ENCODE results near the gene PRAMEF18. TPM values are rescaled to one million over a fixed set of nuclear protein-coding genes. Genes with fewer than 3 reads are reported as not detected.
"Not testable (repeated sequence)": the region's sequence is repeated elsewhere in the genome, so short reads cannot be mapped to it uniquely, and the experiment has no call there.

The PRAMEF18 gene
- not detected for polyA plus RNA-seq

- peak within 1 kb of the TSS in 1 of 3 donors; percentile 53 for H3K27ac Mint-ChIP-seq
- not testable (repeated sequence) for H3K27me3 Mint-ChIP-seq, H3K36me3 Mint-ChIP-seq, H3K4me1 Mint-ChIP-seq, H3K4me3 Mint-ChIP-seq, H3K9me3 Mint-ChIP-seq
Measured at GRCh38 chr1:13225675-13226204, at the start of gene PRAMEF18. TSS of gene PRAMEF18 (minus strand) at chr1:13226154. CDS start at chr1:13226106, 48 bp downstream.

DNA sequence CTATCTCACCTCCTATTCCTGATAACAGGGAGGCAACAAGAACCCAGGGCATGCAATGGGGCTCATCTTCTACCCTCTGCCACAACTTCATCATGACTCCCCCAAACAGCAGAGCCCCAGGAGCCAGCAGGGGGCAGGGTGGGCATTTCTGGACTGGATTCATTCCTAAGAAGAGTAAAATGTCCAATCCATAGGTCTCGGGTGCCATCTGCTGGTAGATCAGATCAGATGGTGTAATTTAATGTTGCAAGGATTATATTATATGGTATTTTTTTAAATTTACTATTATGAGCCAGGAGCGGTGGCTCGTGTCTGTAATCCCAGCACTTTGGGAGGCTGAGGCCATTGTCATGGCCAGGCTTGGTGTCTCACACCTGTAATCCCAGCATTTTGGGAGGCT is 39.2 kb upstream of the PRAMEF18 start:
- H3K27ac Mint-ChIP-seq, H3K36me3 Mint-ChIP-seq, H3K4me1 Mint-ChIP-seq, H3K4me3 Mint-ChIP-seq, H3K9me3 Mint-ChIP-seq, H3K27me3 Mint-ChIP-seq: not testable (repeated sequence)

DNA sequence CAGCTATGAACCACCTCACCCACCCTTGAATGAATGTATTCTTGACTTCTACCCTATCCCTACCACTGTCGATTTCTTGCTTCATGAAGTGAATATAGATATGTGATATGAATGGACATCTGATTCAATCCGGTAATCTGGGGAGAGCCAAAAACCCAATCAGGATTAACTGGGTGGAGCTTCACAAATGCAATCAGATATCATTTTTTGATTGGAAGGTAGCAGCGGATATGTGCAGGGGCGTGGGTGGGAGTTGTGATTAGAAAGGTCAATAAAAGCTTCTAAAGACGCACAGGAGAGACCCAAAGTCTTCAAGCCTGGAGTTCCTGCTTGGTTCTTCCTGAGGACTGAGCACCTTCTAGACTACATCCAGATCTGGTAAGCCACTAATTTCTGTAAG is 27.9 kb upstream of the PRAMEF18 start, which contains the start of gene PRAMEF5:
Gene PRAMEF5, plus strand, starts transcription at position 301 of the 400 bp plus-strand sequence. CDS start 5,071 bp downstream, outside the sequence.
- not testable (repeated sequence) for H3K4me1 Mint-ChIP-seq, H3K4me3 Mint-ChIP-seq, H3K27ac Mint-ChIP-seq

GRCh38 chr1:13247122-13247521 is 21.2 kb upstream of the PRAMEF18 start:
- peak overlapping the region in 1 of 4 donors; percentile 0 for H3K4me3 Mint-ChIP-seq
- H3K4me1 Mint-ChIP-seq, H3K27ac Mint-ChIP-seq, H3K36me3 Mint-ChIP-seq, H3K9me3 Mint-ChIP-seq, H3K27me3 Mint-ChIP-seq: not testable (repeated sequence)

More for the DNA sequence above, 27.9 kb upstream of the PRAMEF18 start, which contains the start of gene PRAMEF5:
- H3K36me3 Mint-ChIP-seq, H3K27me3 Mint-ChIP-seq, H3K9me3 Mint-ChIP-seq: not testable (repeated sequence)

GRCh38 chr1:13246554-13246871 is 20.6 kb upstream of the PRAMEF18 start:
- not testable (repeated sequence) for H3K4me3 Mint-ChIP-seq, H3K4me1 Mint-ChIP-seq, H3K27me3 Mint-ChIP-seq, H3K9me3 Mint-ChIP-seq, H3K36me3 Mint-ChIP-seq, H3K27ac Mint-ChIP-seq

DNA sequence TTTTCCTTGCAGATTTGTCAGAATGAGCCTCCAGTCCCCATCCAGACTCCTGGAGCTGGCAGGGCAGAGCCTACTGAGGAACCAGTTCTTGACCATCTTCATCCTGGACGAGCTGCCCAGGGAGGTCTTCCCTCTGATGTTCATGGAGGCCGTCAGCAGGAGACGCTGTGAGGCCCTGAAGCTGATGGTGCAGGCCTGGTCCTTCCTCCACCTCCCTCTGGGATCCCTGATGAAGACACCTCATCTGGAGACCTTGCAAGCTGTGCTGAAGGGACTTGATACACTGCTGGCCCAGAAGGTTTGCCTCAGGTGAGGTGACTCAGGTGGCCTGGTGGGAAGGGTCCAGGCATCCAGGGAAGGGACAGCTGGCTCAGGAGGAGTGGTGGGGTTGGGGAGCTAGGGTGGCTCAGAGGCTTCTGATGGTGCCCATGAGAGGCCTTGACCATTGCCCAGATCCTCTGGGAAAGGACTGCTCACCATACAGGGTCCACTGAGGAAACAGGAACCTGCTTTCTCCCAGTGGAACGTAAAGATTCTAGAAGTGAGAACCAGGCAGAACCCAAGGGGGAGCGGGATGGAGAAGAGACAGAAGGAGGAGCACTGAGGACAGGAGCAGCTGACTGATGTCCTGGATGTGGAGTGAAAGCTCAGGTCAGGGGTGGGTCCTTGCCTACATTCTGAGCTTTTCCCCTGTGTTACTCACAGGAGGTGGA is 20.0 kb upstream of the PRAMEF18 start:
- not testable (repeated sequence) for H3K36me3 Mint-ChIP-seq, H3K27me3 Mint-ChIP-seq, H3K4me3 Mint-ChIP-seq, H3K27ac Mint-ChIP-seq, H3K9me3 Mint-ChIP-seq, H3K4me1 Mint-ChIP-seq

DNA sequence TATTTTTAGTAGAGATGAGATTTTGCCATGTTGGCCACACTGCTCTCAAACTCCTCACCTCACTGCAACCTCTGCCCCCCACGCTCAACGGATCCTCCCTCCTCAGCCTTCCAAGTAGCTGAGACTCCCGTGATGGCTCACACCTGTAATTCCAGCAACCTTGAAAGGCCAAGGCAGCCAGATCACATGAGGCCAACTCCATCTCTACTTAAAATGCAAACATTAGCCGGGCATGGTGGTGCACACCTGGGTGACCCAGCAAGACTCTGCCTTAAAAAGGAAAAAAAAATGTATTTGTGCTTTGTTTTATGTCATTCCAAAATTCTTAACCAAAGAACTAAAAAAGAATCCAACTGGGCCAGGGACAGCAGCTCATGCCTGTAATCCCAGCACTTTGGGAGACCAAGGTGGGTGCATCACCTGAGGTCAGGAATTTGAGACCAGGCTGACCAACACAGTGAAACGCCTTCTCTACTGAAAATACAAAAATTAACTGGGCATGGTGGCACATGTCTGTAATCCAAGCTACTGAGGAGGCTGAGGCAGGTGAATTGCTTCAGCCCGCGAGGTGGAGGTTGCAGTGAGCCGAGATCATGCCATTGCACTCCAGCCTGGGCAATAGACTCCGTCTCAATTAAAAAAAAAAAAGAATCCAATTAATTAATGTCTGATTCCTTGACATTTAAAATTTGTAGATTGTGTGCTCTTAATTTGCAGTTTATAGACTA is 17.7 kb upstream of the PRAMEF18 start:
- not testable (repeated sequence) for H3K27me3 Mint-ChIP-seq, H3K4me1 Mint-ChIP-seq, H3K9me3 Mint-ChIP-seq, H3K36me3 Mint-ChIP-seq, H3K4me3 Mint-ChIP-seq, H3K27ac Mint-ChIP-seq

- H3K4me3 Mint-ChIP-seq = peak overlapping the region in 1 of 4 donors; percentile 39
- not testable (repeated sequence) for H3K27me3 Mint-ChIP-seq, H3K9me3 Mint-ChIP-seq, H3K4me1 Mint-ChIP-seq, H3K27ac Mint-ChIP-seq, H3K36me3 Mint-ChIP-seq
Measured at GRCh38 chr1:13239633-13240032, 13.7 kb upstream of the PRAMEF18 start.

DNA sequence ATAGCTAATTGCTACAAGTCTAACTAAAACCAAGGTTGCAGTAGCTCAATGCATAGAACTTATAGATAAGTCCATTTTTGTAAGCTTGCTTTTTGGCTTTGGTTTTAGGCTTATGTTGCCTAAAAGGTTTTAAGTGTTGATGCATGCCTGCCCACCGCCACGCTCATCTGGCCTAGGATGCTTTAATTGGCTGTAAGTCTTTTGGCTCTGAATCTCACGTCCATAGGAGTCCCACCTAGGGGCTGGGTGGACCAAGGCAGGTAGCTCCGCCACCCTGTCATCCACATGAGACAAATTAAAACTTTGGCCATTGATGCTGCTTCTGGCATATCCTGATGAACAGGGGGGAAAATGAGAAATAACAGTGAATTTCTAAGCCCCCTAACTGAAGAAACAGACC is 11.6 kb upstream of the PRAMEF18 start:
- H3K36me3 Mint-ChIP-seq, H3K4me3 Mint-ChIP-seq, H3K27me3 Mint-ChIP-seq, H3K9me3 Mint-ChIP-seq, H3K27ac Mint-ChIP-seq, H3K4me1 Mint-ChIP-seq: not testable (repeated sequence)

- not testable (repeated sequence) for H3K36me3 Mint-ChIP-seq, H3K4me1 Mint-ChIP-seq, H3K9me3 Mint-ChIP-seq, H3K27me3 Mint-ChIP-seq, H3K27ac Mint-ChIP-seq
- peak overlapping the region in 1 of 4 donors; percentile 0 for H3K4me3 Mint-ChIP-seq
Measured at GRCh38 chr1:13234057-13234456, 8.1 kb upstream of the PRAMEF18 start.

- H3K4me1 Mint-ChIP-seq, H3K9me3 Mint-ChIP-seq, H3K27me3 Mint-ChIP-seq, H3K36me3 Mint-ChIP-seq, H3K4me3 Mint-ChIP-seq: not testable (repeated sequence)
- H3K27ac Mint-ChIP-seq = peak overlapping the region in 1 of 3 donors; percentile 26
Measured at GRCh38 chr1:13232056-13232455, 6.1 kb upstream of the PRAMEF18 start.

- H3K27ac Mint-ChIP-seq, H3K27me3 Mint-ChIP-seq, H3K4me1 Mint-ChIP-seq, H3K4me3 Mint-ChIP-seq, H3K9me3 Mint-ChIP-seq, H3K36me3 Mint-ChIP-seq: not testable (repeated sequence)
Measured at GRCh38 chr1:13231061-13231750, 5.3 kb upstream of the PRAMEF18 start.

GRCh38 chr1:13230601-13231000 is 4.6 kb upstream of the PRAMEF18 start:
- H3K27ac Mint-ChIP-seq, H3K4me1 Mint-ChIP-seq: not testable (repeated sequence)

DNA sequence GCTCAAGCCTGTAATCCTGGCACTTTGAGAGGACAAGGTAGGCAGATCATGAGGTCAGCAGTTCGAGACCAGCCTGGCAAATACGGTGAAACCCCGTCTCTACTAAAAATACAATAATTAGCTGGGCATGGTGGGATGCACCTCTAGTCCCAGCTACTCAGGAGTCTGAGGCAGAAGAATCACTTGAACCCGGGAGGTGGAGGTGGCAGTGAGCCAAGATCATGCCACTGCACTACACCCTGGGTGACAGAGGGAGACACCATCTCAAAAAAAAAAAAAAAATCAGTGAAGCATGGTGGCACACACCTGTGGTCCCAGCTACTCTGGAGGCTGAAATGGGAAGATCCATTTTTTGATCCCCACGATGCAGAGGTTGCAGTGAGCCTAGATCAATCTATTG is 4.1 kb upstream of the PRAMEF18 start:
- not testable (repeated sequence) for H3K4me3 Mint-ChIP-seq, H3K27ac Mint-ChIP-seq, H3K27me3 Mint-ChIP-seq, H3K4me1 Mint-ChIP-seq, H3K9me3 Mint-ChIP-seq, H3K36me3 Mint-ChIP-seq

More at GRCh38 chr1:13230601-13231000, 4.6 kb upstream of the PRAMEF18 start:
- H3K9me3 Mint-ChIP-seq, H3K27me3 Mint-ChIP-seq, H3K36me3 Mint-ChIP-seq, H3K4me3 Mint-ChIP-seq: not testable (repeated sequence)

DNA sequence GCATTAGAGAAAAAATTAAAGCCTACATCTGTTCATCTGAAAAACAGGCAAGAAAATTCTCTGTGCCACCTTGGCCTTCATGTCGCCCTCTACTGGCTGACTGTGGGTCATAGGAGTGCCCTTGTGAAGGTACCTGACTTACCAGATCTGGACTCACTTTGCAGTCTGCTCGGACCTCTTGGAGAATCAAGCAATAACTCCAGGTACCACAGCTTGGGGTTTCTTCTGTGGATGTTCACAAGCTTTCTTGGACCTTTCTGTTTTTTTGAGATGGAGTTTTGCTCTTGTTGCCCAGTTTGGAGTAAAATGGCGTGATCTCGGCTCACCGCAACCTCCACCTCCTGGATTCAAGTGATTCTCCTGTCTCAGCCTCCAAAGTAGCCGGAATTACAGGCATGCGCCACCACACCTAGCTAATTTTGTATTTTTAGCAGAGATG is 2.4 kb upstream of the PRAMEF18 start:
- Mint-ChIP-seq H3K4me3 (no peak overlapping the region), H3K9me3 (peaks cover 0 to 1% (median 0%) of the 10 kb centered on the region in 3 donors), H3K4me1 (no peaks in the 10 kb centered on the region), H3K27ac (no peak overlapping the region), H3K27me3 (peaks cover 4% of the 10 kb centered on the region), H3K36me3 (no peaks in the 10 kb centered on the region)

Data from IgD-negative memory B cell (primary cell).